SK-N-SH treated with all-trans-retinoic acid at 6 μM for 48 hours (cell line): ENCODE data around the gene CARD8.

ENCODE experiments used
- CSDC2 ChIP-seq: fragments of 250-450 bp; sonication (Bioruptor Pico); IDR thresholded peaks from 2 replicates; pipeline ENCODE4 v1.5.0; 2020; ENCODE audit warnings: mild to moderate bottlenecking, moderate library complexity
- PATZ1 ChIP-seq: fragments of 250-450 bp; sonication (Bioruptor Pico); IDR thresholded peaks from 2 replicates; pipeline ENCODE4 v1.8.0; 2020; ENCODE audit warnings: mild to moderate bottlenecking, moderate library complexity, borderline replicate concordance
- POU6F1 ChIP-seq: fragments of 250-450 bp; sonication (Bioruptor Pico); IDR thresholded peaks from 2 replicates; pipeline ENCODE4 v1.8.0; 2021; ENCODE audit warnings: low read depth, mild to moderate bottlenecking, moderate library complexity, borderline replicate concordance
- RARB ChIP-seq: fragments of 250-450 bp; sonication (Bioruptor Pico); IDR thresholded peaks from 2 replicates; pipeline ENCODE4 v1.8.0; 2021; ENCODE audit warnings: mild to moderate bottlenecking, moderate library complexity
- TOX ChIP-seq: fragments of 250-450 bp; sonication (Bioruptor Pico); IDR thresholded peaks from 2 replicates; pipeline ENCODE4 v1.8.0; 2021; ENCODE audit warnings: mild to moderate bottlenecking, moderate library complexity, borderline replicate concordance
- ZNF8 ChIP-seq: fragments of 450-650 bp; formaldehyde crosslinking; IDR thresholded peaks from 2 replicates; pipeline ENCODE4 v1.5.0; 2020; ENCODE audit warnings: mild to moderate bottlenecking, moderate library complexity

GRCh38 chr19:48210005-48210404, 45.7 kb downstream of the CARD8 start:
- TF ChIP-seq CSDC2 (CRISPR knock-in tag) (no peak), TOX (CRISPR knock-in tag) (no peak), PATZ1 (CRISPR knock-in tag) (no peak), POU6F1 (CRISPR knock-in tag) (no peak), ZNF8 (no peak), RARB (CRISPR knock-in tag) (no peak)
